Measurements from ENCODE around the gene PIK3R3. TPM values are rescaled to one million over a fixed set of nuclear protein-coding genes. Genes with fewer than 3 reads are reported as not detected.
A peak's percentile ranks its signal among the peaks of the same experiment; 100 is the strongest.

PIK3R3 gene
- total and polyA plus RNA-seq, 9 of the 15 experiments (the other 6 are each of a cell fraction or from before 2014, with no cell fraction given): 1.4 to 7.7 (median 4.6) TPM

GRCh38 chr1:46174448-46175231 is 42.2 kb upstream of the PIK3R3 start, which contains the start of gene TSPAN1:
TSPAN1 (plus strand) TSS chr1:46175087; CDS start chr1:46181108, 6,021 bp downstream.
- H3K36me3 ChIP-seq (ENCODE audit: control insufficient read depth, insufficient read depth, low read length): no peaks in the 10 kb centered on the region
- no TSS peak for BruUV-seq (replicated peaks)
- no peaks in the 10 kb centered on the region for H3K9me1 ChIP-seq (ENCODE audit: control insufficient read depth, insufficient read depth, low read length)
- no peak within 1 kb of the TSS for H3K4me3 ChIP-seq
- peak; percentile 30; the same call in 1 of the 2 replicates for TF ChIP-seq ZBTB7A (IDR thresholded peaks at IDR 0.05; ENCODE audit: borderline replicate concordance, control insufficient read depth, low read depth, low read length)
- TF ChIP-seq CEBPG (CRISPR knock-in tag; IDR thresholded peaks at IDR 0.05): peak; percentile 83
- TF ChIP-seq CEBPG (tag; conservative IDR thresholded peaks at IDR 0.05 in 1 of 2, IDR thresholded peaks at IDR 0.05 in 1 of 2): peak; percentile 91 to 92
- 0 out of 2 replicates have a peak, but pooled peaks have one; percentile 26 for TF ChIP-seq ESRRA (IDR thresholded peaks at IDR 0.05; ENCODE audit: borderline replicate concordance, low read depth)
- TF ChIP-seq ELF4 (CRISPR knock-in tag; IDR thresholded peaks at IDR 0.05): 0 out of 2 replicates have a peak, but pooled peaks have one; percentile 54
- TF ChIP-seq ATF3 (IDR thresholded peaks at IDR 0.05): peak; percentile 89
- TF ChIP-seq ATF3 (CRISPR knock-in tag; conservative IDR thresholded peaks at IDR 0.05): no peak
- peak; percentile 80 for TF ChIP-seq CEBPB (tag; IDR thresholded peaks at IDR 0.05)
- 0 out of 2 replicates have a peak, but pooled peaks have one; percentile 41 for TF ChIP-seq ZSCAN32 (CRISPR knock-in tag; IDR thresholded peaks at IDR 0.05)
- 0 out of 2 replicates have a peak, but pooled peaks have one; percentile 46 for TF ChIP-seq RHOXF2B (CRISPR knock-in tag; conservative IDR thresholded peaks at IDR 0.05)
- TF ChIP-seq RAD21 (CRISPR knock-in tag; conservative IDR thresholded peaks at IDR 0.05 in 1 of 2, IDR thresholded peaks at IDR 0.05 in 1 of 2): no peak
- TF ChIP-seq C11orf30 (IDR thresholded peaks at IDR 0.05; ENCODE audit: low read depth): no peak
- TF ChIP-seq ZNF175 (CRISPR knock-in tag; IDR thresholded peaks at IDR 0.05; ENCODE audit: low read depth): 0 out of 2 replicates have a peak, but pooled peaks have one; percentile 59
- no peak for TF ChIP-seq ARID1B (IDR thresholded peaks at IDR 0.05)
- 0 out of 2 replicates have a peak, but pooled peaks have one; percentile 50 for TF ChIP-seq HDGF (IDR thresholded peaks at IDR 0.05)
- peak; percentile 83 for TF ChIP-seq ATF4 (CRISPR knock-in tag; IDR thresholded peaks at IDR 0.05)
- no peak for TF ChIP-seq TGIF2 (CRISPR knock-in tag; IDR thresholded peaks at IDR 0.05)
- TF ChIP-seq CCAR2 (IDR thresholded peaks at IDR 0.05; ENCODE audit: low read depth, low read length): no peak
- ATAC-seq (peak; percentile 16), FAIRE-seq (no peak), DNase-seq (ENCODE audit: extremely low read depth in 1 of 4, low spot score in 3 of 4) (no peak)
- ChIA-PET CTCF (ENCODE audit: low intra/inter-chr PET ratio) (interaction anchor here (3.0 kb wide), 1 partner anchor 137 kb away, joined by 24 read pairs; no protein-coding TSS in a partner anchor), POLR2A (interaction anchor here (0.6 to 1.9 kb wide), 6 partner anchors 9 to 144 kb away, joined by 3 to 7 read pairs (median 4); partner anchors contain the start of gene RAD54L)
- H3K79me2 ChIP-seq (ENCODE audit: control insufficient read depth, insufficient read depth, low read length): no peaks in the 10 kb centered on the region
- no peaks in the 10 kb centered on the region for H3K9me3 ChIP-seq (replicated peaks; ENCODE audit: control insufficient read depth, insufficient read depth, low read depth, low read length)
- 34% methylated on average over 11 of the region's 11 CpGs for WGBS (ENCODE audit: insufficient coverage, low coverage, missing lambda C conversion rate)
- no peak within 1 kb of the TSS for H3K27ac ChIP-seq (ENCODE audit: extremely low read depth, low read depth, low read length)
- H4K20me1 ChIP-seq (replicated peaks; ENCODE audit: control insufficient read depth, insufficient read depth, low read length): no peaks in the 10 kb centered on the region
- in situ Hi-C loops (cut with MboI) (loop anchor here (5.0 to 25.0 kb wide), 2 partner anchors 137 to 537 kb away; no protein-coding TSS in a partner anchor), intact Hi-C loops (cut with micrococcal nuclease) (loop anchor here (10.0 kb wide), 1 partner anchor 290 kb away; no protein-coding TSS in a partner anchor)
- peak within 1 kb of the TSS; percentile 2; the same call in 1 of the 2 replicates for H3K4me2 ChIP-seq (ENCODE audit: insufficient read depth, low read length)
- peak within 1 kb of the TSS in 1 of 2 experiments; percentile 57; a peak in 1 of 4 replicates for H3K9ac ChIP-seq (ENCODE audit: insufficient read depth in 1 of 2, low read depth in 2 of 2, low read length in 2 of 2)
- H3K4me1 ChIP-seq (replicated peaks in 1 of 2; ENCODE audit: control insufficient read depth in 2 of 2, insufficient read depth in 2 of 2, low read length in 2 of 2): peaks cover 29 to 33% of the 10 kb centered on the region in 2 experiments
- peak within 1 kb of the TSS; percentile 76 for H2AFZ ChIP-seq (ENCODE audit: low read depth, low read length)
- H3K27me3 ChIP-seq (ENCODE audit: control insufficient read depth in 2 of 2, insufficient read depth in 2 of 2, low read length in 2 of 2): 0 out of 5 replicates have a peak, but pooled peaks cover 0 to 6% of the 10 kb centered on the region in 2 experiments

Measured in K562 (cell line).